ENCODE results near the gene IDH2. TPM values are rescaled to one million over a fixed set of nuclear protein-coding genes. Genes with fewer than 3 reads are reported as not detected.

Gene IDH2
- total and polyA plus RNA-seq, 10 of the 15 experiments (the other 5 are each of a cell fraction or from before 2014, with no cell fraction given), result 2.3 to 358 (median 242) TPM

DNA sequence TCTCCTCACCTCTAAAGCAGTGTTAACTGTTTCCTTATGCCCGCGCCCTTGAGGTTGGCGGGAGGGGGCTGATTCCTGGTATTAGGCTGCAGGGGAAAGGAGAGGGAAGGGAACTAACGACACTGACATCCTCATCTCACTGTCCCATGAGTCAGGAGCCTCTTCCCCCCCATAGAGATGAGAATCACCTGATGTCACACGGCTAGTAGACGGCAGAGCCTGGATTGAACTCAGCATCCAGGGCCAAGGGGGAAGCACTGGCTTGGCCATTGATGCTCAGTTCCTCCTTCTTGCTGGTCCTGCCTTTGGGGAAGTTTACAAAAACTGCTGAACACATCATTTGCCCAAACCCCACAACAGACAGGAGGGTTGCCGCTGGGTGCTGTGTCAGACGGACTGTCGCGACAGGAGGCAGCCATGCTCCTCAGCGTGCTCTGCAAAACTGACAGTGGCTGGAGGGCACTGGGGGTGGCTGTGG is 38.5 kb downstream of the IDH2 start:
- 66% methylated on average over 11 of the region's 11 CpGs for whole genome bisulfite sequencing (ENCODE audit: insufficient coverage, insufficient replicate concordance, low lambda C conversion rate, missing lambda C conversion rate)
- Histone ChIP-seq H4K20me1 (ENCODE audit: control insufficient read depth, insufficient read depth) (no peaks in the 10 kb centered on the region), H3K4me3 (no peak overlapping the region), H3K79me2 (ENCODE audit: control insufficient read depth, insufficient read depth, low read length) (peaks cover 35% of the 10 kb centered on the region), H3K9ac (ENCODE audit: control insufficient read depth, insufficient read depth, low read length) (no peak overlapping the region; the same call in 1 of the 2 replicates), H3K4me2 (ENCODE audit: control insufficient read depth, insufficient read depth) (no peak overlapping the region), H3K9me3 (replicated peaks; ENCODE audit: control insufficient read depth, insufficient read depth, low read length) (no peaks in the 10 kb centered on the region), H3K27me3 (replicated peaks in 1 of 2; ENCODE audit: control insufficient read depth in 2 of 2, insufficient read depth in 2 of 2, low read length in 1 of 2) (no peaks in the 10 kb centered on the region), H2AFZ (ENCODE audit: control insufficient read depth, low read depth, low read length) (no peak overlapping the region), H3K27ac (ENCODE audit: control insufficient read depth, insufficient read depth) (peak overlapping the region; percentile 18; the same call in 1 of the 2 replicates), H3K36me3 (ENCODE audit: control insufficient read depth in 2 of 2, insufficient read depth in 2 of 2, low read length in 1 of 2) (peaks cover 4 to 13% of the 10 kb centered on the region in 2 experiments; a peak in 3 of 4 replicates), H3K4me1 (ENCODE audit: control insufficient read depth, insufficient read depth, low read length) (peaks cover 48% of the 10 kb centered on the region)
- intact Hi-C loops (cut with micrococcal nuclease; ENCODE audit: unreplicated experiment) (no loop called here), in situ Hi-C loops (cut with MboI) (no loop called here)
- ChIA-PET POLR2A (no interaction called here), SMC1A (ENCODE audit: uncharacterized antibody, unreplicated experiment) (no interaction called here), RAD21 (ENCODE audit: unreplicated experiment) (no interaction called here), CTCF (no interaction called here)
- no TSS peak for BruUV-seq (replicated peaks)
- DNase-seq (ENCODE audit: low read depth, low spot score), result no peak
- no peak for ATAC-seq
- no peak for TF ChIP-seq ZNF207 (IDR thresholded peaks at IDR 0.05; ENCODE audit: borderline replicate concordance)
- no peak for TF ChIP-seq FOXM1 (IDR thresholded peaks at IDR 0.05; ENCODE audit: low read depth, low read length)
- no peak for TF ChIP-seq CREM (IDR thresholded peaks at IDR 0.05; ENCODE audit: low read depth)
- no peak for TF ChIP-seq SMARCA5 (IDR thresholded peaks at IDR 0.05)
- no peak for TF ChIP-seq NFIC (IDR thresholded peaks at IDR 0.05; ENCODE audit: low read depth, low read length)
- TF ChIP-seq, protein P1, sequence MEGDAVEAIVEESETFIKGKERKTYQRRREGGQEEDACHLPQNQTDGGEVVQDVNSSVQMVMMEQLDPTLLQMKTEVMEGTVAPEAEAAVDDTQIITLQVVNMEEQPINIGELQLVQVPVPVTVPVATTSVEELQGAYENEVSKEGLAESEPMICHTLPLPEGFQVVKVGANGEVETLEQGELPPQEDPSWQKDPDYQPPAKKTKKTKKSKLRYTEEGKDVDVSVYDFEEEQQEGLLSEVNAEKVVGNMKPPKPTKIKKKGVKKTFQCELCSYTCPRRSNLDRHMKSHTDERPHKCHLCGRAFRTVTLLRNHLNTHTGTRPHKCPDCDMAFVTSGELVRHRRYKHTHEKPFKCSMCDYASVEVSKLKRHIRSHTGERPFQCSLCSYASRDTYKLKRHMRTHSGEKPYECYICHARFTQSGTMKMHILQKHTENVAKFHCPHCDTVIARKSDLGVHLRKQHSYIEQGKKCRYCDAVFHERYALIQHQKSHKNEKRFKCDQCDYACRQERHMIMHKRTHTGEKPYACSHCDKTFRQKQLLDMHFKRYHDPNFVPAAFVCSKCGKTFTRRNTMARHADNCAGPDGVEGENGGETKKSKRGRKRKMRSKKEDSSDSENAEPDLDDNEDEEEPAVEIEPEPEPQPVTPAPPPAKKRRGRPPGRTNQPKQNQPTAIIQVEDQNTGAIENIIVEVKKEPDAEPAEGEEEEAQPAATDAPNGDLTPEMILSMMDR (IDR thresholded peaks at IDR 0.05 in 2 of 3, conservative IDR thresholded peaks at IDR 0.05 in 1 of 3; ENCODE audit: control insufficient read depth in 2 of 3, extremely low read depth in 1 of 3, insufficient read depth in 1 of 3, low read depth in 3 of 3, low read length in 3 of 3), result no peak
- TF ChIP-seq TCF12 (IDR thresholded peaks at IDR 0.05; ENCODE audit: low read depth, low read length), result no peak
- TF ChIP-seq SMAD1 (IDR thresholded peaks at IDR 0.05; ENCODE audit: low read depth, partially characterized antibody), result no peak
- TF ChIP-seq, protein P2, sequence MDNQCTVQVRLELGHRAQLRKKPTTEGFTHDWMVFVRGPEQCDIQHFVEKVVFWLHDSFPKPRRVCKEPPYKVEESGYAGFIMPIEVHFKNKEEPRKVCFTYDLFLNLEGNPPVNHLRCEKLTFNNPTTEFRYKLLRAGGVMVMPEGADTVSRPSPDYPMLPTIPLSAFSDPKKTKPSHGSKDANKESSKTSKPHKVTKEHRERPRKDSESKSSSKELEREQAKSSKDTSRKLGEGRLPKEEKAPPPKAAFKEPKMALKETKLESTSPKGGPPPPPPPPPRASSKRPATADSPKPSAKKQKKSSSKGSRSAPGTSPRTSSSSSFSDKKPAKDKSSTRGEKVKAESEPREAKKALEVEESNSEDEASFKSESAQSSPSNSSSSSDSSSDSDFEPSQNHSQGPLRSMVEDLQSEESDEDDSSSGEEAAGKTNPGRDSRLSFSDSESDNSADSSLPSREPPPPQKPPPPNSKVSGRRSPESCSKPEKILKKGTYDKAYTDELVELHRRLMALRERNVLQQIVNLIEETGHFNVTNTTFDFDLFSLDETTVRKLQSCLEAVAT (IDR thresholded peaks at IDR 0.05), result peak; percentile 46; the same call in 1 of the 2 replicates
- no peak for TF ChIP-seq NR2C2 (IDR thresholded peaks at IDR 0.05; ENCODE audit: borderline replicate concordance, control insufficient read depth, insufficient read length, low read depth)
- TF ChIP-seq HDGF (IDR thresholded peaks at IDR 0.05), result no peak
- no peak for TF ChIP-seq SIN3A (IDR thresholded peaks at IDR 0.05; ENCODE audit: low read depth, low read length)
- no peak for TF ChIP-seq RELA (IDR thresholded peaks at IDR 0.05; ENCODE audit: borderline replicate concordance, partially characterized antibody)
- peak; percentile 74; the same call in 1 of the 2 replicates for TF ChIP-seq SPI1 (IDR thresholded peaks at IDR 0.05; ENCODE audit: borderline replicate concordance, insufficient read depth, low read depth, low read length)
- TF ChIP-seq SUPT20H (IDR thresholded peaks at IDR 0.05; ENCODE audit: borderline replicate concordance, control insufficient read depth, low read depth, low read length), result no peak
- no peak for TF ChIP-seq STAT3 (IDR thresholded peaks at IDR 0.05; ENCODE audit: low read depth, low read length)
- TF ChIP-seq, protein P3, sequence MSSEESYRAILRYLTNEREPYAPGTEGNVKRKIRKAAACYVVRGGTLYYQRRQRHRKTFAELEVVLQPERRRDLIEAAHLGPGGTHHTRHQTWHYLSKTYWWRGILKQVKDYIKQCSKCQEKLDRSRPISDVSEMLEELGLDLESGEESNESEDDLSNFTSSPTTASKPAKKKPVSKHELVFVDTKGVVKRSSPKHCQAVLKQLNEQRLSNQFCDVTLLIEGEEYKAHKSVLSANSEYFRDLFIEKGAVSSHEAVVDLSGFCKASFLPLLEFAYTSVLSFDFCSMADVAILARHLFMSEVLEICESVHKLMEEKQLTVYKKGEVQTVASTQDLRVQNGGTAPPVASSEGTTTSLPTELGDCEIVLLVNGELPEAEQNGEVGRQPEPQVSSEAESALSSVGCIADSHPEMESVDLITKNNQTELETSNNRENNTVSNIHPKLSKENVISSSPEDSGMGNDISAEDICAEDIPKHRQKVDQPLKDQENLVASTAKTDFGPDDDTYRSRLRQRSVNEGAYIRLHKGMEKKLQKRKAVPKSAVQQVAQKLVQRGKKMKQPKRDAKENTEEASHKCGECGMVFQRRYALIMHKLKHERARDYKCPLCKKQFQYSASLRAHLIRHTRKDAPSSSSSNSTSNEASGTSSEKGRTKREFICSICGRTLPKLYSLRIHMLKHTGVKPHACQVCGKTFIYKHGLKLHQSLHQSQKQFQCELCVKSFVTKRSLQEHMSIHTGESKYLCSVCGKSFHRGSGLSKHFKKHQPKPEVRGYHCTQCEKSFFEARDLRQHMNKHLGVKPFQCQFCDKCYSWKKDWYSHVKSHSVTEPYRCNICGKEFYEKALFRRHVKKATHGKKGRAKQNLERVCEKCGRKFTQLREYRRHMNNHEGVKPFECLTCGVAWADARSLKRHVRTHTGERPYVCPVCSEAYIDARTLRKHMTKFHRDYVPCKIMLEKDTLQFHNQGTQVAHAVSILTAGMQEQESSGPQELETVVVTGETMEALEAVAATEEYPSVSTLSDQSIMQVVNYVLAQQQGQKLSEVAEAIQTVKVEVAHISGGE (CRISPR knock-in tag; IDR thresholded peaks at IDR 0.05), result no peak
- TF ChIP-seq ZBED1 (IDR thresholded peaks at IDR 0.05; ENCODE audit: borderline replicate concordance), result peak; percentile 38; the same call in 1 of the 2 replicates
- no peak for TF ChIP-seq POLR2A (IDR thresholded peaks at IDR 0.05; ENCODE audit: low read depth, low read length)
- FAIRE-seq, result no peak

Data from GM12878 (cell line).